H1 (cell line): ENCODE results near the gene NHLRC2.

Source experiments
- CREB1 ChIP-seq: IDR thresholded peaks from 2 replicates; pipeline ENCODE4 v1.6.1; 2012; ENCODE audit warnings: inconsistent platforms
- EGR1 ChIP-seq: IDR thresholded peaks from 2 replicates; pipeline ENCODE4 v1.6.1; 2011; ENCODE audit warnings: low read depth, low read length, borderline replicate concordance
- EZH2 ChIP-seq: fragments of 200-600 bp; sonication (generic); IDR thresholded peaks from 2 replicates; pipeline ENCODE4 v1.7.1; 2012; ENCODE audit warnings: low read depth, mild to moderate bottlenecking, moderate library complexity, low read length, inconsistent platforms; ENCODE audit not compliant: severe bottlenecking
- POU5F1 ChIP-seq: IDR thresholded peaks from 2 replicates; pipeline ENCODE4 v1.6.1; 2011; ENCODE audit warnings: low read depth, mild to moderate bottlenecking, low read length, moderate library complexity
- RAD21 ChIP-seq, 2 experiments: IDR thresholded peaks in 1 of 2; conservative IDR thresholded peaks in 1 of 2; 2 replicates each; pipeline ENCODE4 v1.6.1; 2011; ENCODE audit warnings: low read depth in 2 of 2, low read length in 2 of 2, improper control_type of control experiment in 1 of 2, inconsistent platforms in 1 of 2, mild to moderate bottlenecking in 1 of 2, moderate library complexity in 1 of 2
- TAF1 ChIP-seq: IDR thresholded peaks from 2 replicates; pipeline ENCODE4 v1.6.1; 2011; ENCODE audit warnings: mild to moderate bottlenecking, low read depth, low read length
- TCF12 ChIP-seq: IDR thresholded peaks from 2 replicates; pipeline ENCODE4 v1.6.1; 2011; ENCODE audit warnings: low read depth, mild to moderate bottlenecking, low read length
- YY1 ChIP-seq: IDR thresholded peaks from 2 replicates; pipeline ENCODE4 v1.6.1; 2011; ENCODE audit warnings: low read depth, mild to moderate bottlenecking, low read length
- TF ChIP-seq, protein P1 (sequence below): IDR thresholded peaks from 2 replicates; pipeline ENCODE4 v1.6.1; 2011; ENCODE audit warnings: low read depth, mild to moderate bottlenecking, low read length; ENCODE audit not compliant: insufficient read depth
- TF ChIP-seq, protein P2 (sequence below): IDR thresholded peaks from 2 replicates; pipeline ENCODE4 v1.6.1; 2012; ENCODE audit warnings: inconsistent platforms
- TF ChIP-seq, protein P3 (sequence below), 3 experiments: IDR thresholded peaks; 1 replicate in 2 of 3; 2 replicates in 1 of 3; pipeline versions ENCODE4 v1.5.1 to v1.6.1; 2011; ENCODE audit warnings: low read length in 3 of 3, mild to moderate bottlenecking in 3 of 3, inconsistent platforms in 2 of 3, low read depth in 1 of 3, moderate library complexity in 1 of 3; ENCODE audit not compliant: insufficient read depth in 1 of 3; ENCODE audit errors: control extremely low read depth in 1 of 3

DNA sequence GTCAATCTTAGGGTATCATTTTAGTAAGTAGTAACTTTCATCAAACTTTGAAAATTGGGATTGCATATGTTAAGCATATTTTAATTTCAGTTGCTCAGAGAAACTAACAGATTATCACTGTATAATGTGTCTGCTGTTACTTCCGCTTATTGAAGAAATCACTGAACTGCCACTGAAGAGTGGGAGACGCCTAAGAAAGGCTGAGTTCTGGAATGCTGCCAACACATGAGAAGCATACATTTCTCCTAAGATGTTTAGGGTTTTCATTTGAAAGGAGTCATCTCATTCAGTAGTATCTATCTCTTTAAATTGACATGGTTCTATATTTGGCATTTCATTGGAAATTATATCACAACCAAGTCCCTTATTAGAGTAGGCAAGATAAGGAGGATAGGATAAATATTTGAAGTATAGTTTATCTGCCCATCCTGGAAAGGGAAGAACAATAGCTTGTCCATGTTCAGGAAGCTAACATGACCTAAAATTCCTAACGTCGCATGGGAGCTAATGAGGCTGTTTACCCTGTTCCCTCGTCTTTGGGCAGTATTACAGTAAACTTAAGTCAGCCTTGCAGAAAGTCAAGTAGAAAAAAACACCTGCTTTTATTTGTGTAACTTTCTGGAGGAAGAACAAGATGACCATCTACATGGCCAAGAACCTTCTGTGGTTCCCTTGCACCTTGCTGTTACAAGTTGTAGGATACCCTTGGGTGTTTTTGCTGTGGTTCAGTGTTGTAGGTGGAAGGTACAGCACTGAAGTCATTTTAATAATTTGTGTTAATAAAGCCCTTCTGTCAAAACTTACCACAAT lies 67.3 kb downstream of the NHLRC2 start:
- no peak for TF ChIP-seq TAF1
- no peak for TF ChIP-seq TCF12
- no peak for TF ChIP-seq YY1
- TF ChIP-seq, protein P1, sequence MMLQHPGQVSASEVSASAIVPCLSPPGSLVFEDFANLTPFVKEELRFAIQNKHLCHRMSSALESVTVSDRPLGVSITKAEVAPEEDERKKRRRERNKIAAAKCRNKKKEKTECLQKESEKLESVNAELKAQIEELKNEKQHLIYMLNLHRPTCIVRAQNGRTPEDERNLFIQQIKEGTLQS: no peak
- no peak for TF ChIP-seq EZH2
- TF ChIP-seq EGR1: no peak
- TF ChIP-seq, protein P2, sequence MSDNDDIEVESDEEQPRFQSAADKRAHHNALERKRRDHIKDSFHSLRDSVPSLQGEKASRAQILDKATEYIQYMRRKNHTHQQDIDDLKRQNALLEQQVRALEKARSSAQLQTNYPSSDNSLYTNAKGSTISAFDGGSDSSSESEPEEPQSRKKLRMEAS: no peak
- TF ChIP-seq, protein P3, sequence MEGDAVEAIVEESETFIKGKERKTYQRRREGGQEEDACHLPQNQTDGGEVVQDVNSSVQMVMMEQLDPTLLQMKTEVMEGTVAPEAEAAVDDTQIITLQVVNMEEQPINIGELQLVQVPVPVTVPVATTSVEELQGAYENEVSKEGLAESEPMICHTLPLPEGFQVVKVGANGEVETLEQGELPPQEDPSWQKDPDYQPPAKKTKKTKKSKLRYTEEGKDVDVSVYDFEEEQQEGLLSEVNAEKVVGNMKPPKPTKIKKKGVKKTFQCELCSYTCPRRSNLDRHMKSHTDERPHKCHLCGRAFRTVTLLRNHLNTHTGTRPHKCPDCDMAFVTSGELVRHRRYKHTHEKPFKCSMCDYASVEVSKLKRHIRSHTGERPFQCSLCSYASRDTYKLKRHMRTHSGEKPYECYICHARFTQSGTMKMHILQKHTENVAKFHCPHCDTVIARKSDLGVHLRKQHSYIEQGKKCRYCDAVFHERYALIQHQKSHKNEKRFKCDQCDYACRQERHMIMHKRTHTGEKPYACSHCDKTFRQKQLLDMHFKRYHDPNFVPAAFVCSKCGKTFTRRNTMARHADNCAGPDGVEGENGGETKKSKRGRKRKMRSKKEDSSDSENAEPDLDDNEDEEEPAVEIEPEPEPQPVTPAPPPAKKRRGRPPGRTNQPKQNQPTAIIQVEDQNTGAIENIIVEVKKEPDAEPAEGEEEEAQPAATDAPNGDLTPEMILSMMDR (IDR thresholded peaks at IDR 0.05; ENCODE audit: control extremely low read depth in 1 of 3, insufficient read depth in 1 of 3, low read depth in 1 of 3, low read length in 3 of 3): no peak
- TF ChIP-seq POU5F1: no peak
- TF ChIP-seq CREB1: no peak
- TF ChIP-seq RAD21 (IDR thresholded peaks at IDR 0.05 in 1 of 2, conservative IDR thresholded peaks at IDR 0.05 in 1 of 2; ENCODE audit: low read depth in 2 of 2, low read length in 2 of 2): no peak
